Measurements from ENCODE around the gene CDH8. TPM values are rescaled to one million over a fixed set of nuclear protein-coding genes. Genes with fewer than 3 reads are reported as not detected.

The CDH8 gene
- total RNA-seq, 4 donors from 2014 or later, result 0.13 to 0.57 (median 0.24) TPM

DNA sequence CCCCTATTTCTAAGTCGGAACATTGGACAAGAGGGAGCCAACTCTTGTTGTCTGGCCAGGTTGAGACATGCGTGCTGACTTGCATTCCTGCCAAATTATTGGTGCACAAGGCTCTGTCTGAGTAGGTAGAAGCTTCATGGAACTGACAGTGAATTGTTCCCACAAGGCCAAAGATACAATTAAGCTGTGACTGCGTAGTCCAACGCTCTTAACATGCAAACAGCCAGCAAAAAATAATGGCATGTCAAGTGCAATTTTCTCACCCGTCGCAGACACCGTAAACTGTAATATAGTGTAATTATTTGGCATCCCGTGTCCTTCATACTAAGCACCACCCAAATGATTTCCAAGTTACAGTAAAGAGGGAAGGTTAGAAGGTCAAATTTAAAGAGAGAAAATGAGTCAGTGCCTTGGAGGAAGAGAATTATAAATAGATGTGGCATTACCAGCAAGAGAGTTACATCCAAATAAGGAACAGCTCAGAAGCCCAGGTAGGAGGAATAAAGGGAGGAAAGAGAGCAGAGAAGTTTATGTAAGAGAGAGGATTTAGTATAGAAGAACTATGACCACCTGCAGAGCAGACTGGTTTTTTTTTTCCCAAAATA, 21.8 kb downstream of the CDH8 start:
- intact Hi-C loops (cut with DNase I; ENCODE audit: low total_unique reads), result no loop called here
- TF ChIP-seq POLR2A (IDR thresholded peaks at IDR 0.05) (no peak), CTCF (IDR thresholded peaks at IDR 0.05) (no peak)
- 54 to 55% methylated on average over 8 of the region's 8 CpGs for WGBS, 2 donors
- no peak overlapping the region for H3K4me3 ChIP-seq (ENCODE audit: low read depth, poor library complexity, severe bottlenecking)
- no peak for DNase-seq (ENCODE audit: low spot score in 2 of 2)

DNA sequence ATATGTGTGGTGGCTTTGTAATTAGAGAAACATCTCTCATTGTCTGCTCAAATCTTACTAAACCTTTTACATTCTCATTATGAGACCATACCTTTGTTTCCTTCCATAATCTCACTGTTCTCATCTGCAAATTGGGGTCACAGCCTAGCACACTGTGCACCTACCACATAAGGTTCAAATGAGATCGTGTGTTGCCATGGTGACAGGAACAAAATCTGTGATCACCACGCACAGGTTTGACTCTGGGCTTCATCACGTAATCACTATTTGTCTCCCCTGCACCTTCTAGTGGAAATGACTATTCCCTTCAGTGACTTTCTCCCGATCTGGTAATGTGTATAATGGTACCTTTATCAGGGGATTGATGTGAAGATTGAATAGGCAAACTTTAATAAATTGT, 26.1 kb downstream of the CDH8 start:
- no peak overlapping the region for H3K4me3 ChIP-seq (ENCODE audit: low read depth, poor library complexity, severe bottlenecking)
- TF ChIP-seq CTCF (IDR thresholded peaks at IDR 0.05) (no peak), POLR2A (IDR thresholded peaks at IDR 0.05) (no peak)
- intact Hi-C loops (cut with DNase I; ENCODE audit: low total_unique reads), result no loop called here
- no peak for DNase-seq (ENCODE audit: low spot score in 2 of 2)
- WGBS, 2 donors, result 79 to 86% methylated on average over 4 of the region's 4 CpGs

DNA sequence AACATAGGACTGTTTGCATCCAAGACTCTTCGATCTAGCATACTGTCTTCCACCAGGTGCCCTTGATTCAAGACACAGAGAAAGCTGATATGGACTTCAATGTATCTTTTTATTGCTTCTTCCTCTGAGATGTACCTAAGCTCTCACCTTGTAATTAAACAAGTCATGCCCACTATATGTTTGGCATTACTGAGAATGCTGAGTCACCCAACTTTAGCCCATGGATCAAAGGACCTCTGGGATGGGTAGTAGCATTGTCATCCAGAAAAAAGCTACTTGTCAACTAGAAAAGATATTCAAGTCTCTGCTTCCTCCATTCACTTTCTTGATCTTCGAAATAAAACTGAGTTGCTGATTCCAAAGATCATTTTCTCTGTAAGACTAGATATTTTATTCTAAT, 37.8 kb downstream of the CDH8 start:
- intact Hi-C loops (cut with DNase I; ENCODE audit: low total_unique reads), result no loop called here
- 87 to 91% methylated on average over 2 of the region's 2 CpGs for WGBS, 2 donors

GRCh38 chr16:61993108-61993507, 43.1 kb downstream of the CDH8 start:
- intact Hi-C loops (cut with DNase I; ENCODE audit: low total_unique reads), result no loop called here
- H3K4me3 ChIP-seq (ENCODE audit: low read depth, poor library complexity, severe bottlenecking), result no peak overlapping the region
- 24 to 26% methylated on average over 3 of the region's 3 CpGs for WGBS, 2 donors
- TF ChIP-seq POLR2A (IDR thresholded peaks at IDR 0.05) (no peak), CTCF (IDR thresholded peaks at IDR 0.05) (no peak)
- DNase-seq (ENCODE audit: low spot score in 2 of 2), result no peak

More for the DNA sequence above, 37.8 kb downstream of the CDH8 start:
- no peak for DNase-seq (ENCODE audit: low spot score in 2 of 2)
- TF ChIP-seq CTCF (IDR thresholded peaks at IDR 0.05), result no peak
- no peak for TF ChIP-seq POLR2A (IDR thresholded peaks at IDR 0.05)
- H3K4me3 ChIP-seq (ENCODE audit: low read depth, poor library complexity, severe bottlenecking), result no peak overlapping the region

DNA sequence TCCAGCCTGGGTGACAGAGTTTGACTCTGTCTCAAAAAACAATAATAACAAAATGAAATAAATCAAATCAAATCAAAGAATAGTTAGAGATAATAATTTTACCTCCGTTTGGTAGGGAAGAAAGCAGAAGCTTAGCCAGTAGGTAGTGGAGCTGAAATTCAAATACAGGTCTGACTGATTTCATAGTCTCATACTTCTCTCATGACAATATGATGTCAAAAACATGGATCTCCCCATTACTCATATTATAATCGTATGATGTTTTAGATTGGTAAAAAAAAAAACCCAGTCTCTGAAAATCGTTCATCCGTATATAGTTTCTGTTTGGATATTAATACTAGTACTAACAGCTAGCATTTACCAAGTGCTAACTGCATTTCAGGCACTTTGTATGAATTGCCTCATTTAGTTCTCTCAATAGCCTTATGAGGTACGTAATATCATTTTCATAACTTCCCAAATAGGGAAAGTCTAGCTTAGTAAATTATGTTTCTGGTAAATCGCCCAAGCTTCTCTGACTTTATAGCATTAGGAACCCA, 48.7 kb downstream of the CDH8 start:
- TF ChIP-seq POLR2A (IDR thresholded peaks at IDR 0.05), result no peak
- no peak for TF ChIP-seq CTCF (IDR thresholded peaks at IDR 0.05)
- intact Hi-C loops (cut with DNase I; ENCODE audit: low total_unique reads), result no loop called here
- WGBS, 2 donors, result 82 to 88% methylated on average over 6 of the region's 6 CpGs

GRCh38 chr16:61969077-61969382, 67.2 kb downstream of the CDH8 start:
- DNase-seq (ENCODE audit: low spot score in 2 of 2), result no peak
- intact Hi-C loops (cut with DNase I; ENCODE audit: low total_unique reads), result no loop called here
- WGBS, 2 donors, result 76 to 80% methylated on average over 4 of the region's 4 CpGs
- TF ChIP-seq CTCF (IDR thresholded peaks at IDR 0.05), result no peak
- no peak for TF ChIP-seq POLR2A (IDR thresholded peaks at IDR 0.05)
- H3K4me3 ChIP-seq (ENCODE audit: low read depth, poor library complexity, severe bottlenecking), result no peak overlapping the region

More for the DNA sequence above, 48.7 kb downstream of the CDH8 start:
- no peak overlapping the region for H3K4me3 ChIP-seq (ENCODE audit: low read depth, poor library complexity, severe bottlenecking)
- DNase-seq (ENCODE audit: low spot score in 2 of 2), result no peak
